ENCODE results near the gene TEKTIP1.

The TEKTIP1 gene

DNA sequence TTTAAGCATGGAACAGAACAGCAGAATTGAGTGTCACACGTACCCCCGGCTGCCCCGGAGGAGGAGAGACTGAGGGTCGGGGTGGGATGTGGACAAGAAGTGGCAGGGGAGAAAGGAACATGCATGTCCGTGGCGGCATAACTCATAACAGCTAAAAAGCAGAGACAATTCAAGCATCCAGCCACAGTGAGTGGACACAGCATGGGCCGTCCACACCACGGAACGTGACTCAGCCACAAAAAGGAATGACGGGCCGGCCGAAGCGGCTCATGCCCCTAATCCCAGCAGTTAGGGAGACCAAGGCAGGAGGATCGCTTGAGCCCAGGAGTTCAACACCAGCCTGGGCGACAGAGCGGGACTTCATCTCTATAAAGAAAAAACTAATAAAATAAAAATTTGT is 46.1 kb upstream of the TEKTIP1 start:
- Histone ChIP-seq H3K36me3 (ENCODE audit: insufficient read depth, low read length) (peaks cover 5% of the 10 kb centered on the region; the same call in 1 of the 2 replicates), H3K27me3 (ENCODE audit: insufficient read depth, low read length, poor library complexity, severe bottlenecking) (no peaks in the 10 kb centered on the region), H3K9me3 (ENCODE audit: insufficient read depth, low read depth, low read length) (no peaks in the 10 kb centered on the region), H3K4me3 (ENCODE audit: low read length, poor library complexity, severe bottlenecking) (no peak overlapping the region), H2AFZ (ENCODE audit: low read length) (no peak overlapping the region), H3F3A (ENCODE audit: low read depth) (no peaks in the 10 kb centered on the region), H3K4me2 (ENCODE audit: low read depth, low read length, poor library complexity, severe bottlenecking) (no peak overlapping the region), H3K9me2 (replicated peaks; ENCODE audit: low read depth, low read length) (no peaks in the 10 kb centered on the region), H4K20me1 (ENCODE audit: insufficient read depth, low read length, poor library complexity, severe bottlenecking) (no peaks in the 10 kb centered on the region), H3K9ac (ENCODE audit: low read depth, low read length, poor library complexity, severe bottlenecking) (no peak overlapping the region), H3K4me1 (ENCODE audit: insufficient read depth, low read length, poor library complexity, severe bottlenecking) (no peaks in the 10 kb centered on the region), H3K79me2 (ENCODE audit: insufficient read depth, low read length) (peaks cover 3% of the 10 kb centered on the region; the same call in 1 of the 2 replicates)
- TF ChIP-seq EZH2phosphoT487 (IDR thresholded peaks at IDR 0.05; ENCODE audit: borderline replicate concordance): no peak
- TF ChIP-seq, protein P1, sequence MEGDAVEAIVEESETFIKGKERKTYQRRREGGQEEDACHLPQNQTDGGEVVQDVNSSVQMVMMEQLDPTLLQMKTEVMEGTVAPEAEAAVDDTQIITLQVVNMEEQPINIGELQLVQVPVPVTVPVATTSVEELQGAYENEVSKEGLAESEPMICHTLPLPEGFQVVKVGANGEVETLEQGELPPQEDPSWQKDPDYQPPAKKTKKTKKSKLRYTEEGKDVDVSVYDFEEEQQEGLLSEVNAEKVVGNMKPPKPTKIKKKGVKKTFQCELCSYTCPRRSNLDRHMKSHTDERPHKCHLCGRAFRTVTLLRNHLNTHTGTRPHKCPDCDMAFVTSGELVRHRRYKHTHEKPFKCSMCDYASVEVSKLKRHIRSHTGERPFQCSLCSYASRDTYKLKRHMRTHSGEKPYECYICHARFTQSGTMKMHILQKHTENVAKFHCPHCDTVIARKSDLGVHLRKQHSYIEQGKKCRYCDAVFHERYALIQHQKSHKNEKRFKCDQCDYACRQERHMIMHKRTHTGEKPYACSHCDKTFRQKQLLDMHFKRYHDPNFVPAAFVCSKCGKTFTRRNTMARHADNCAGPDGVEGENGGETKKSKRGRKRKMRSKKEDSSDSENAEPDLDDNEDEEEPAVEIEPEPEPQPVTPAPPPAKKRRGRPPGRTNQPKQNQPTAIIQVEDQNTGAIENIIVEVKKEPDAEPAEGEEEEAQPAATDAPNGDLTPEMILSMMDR (conservative IDR thresholded peaks at IDR 0.05; ENCODE audit: low read length): no peak

GRCh38 chr19:3493651-3494050 is 45.3 kb upstream of the TEKTIP1 start:
- Histone ChIP-seq H3K9me3 (ENCODE audit: insufficient read depth, low read depth, low read length) (no peaks in the 10 kb centered on the region), H2AFZ (ENCODE audit: low read length) (no peak overlapping the region), H3K4me2 (ENCODE audit: low read depth, low read length, poor library complexity, severe bottlenecking) (no peak overlapping the region), H4K20me1 (ENCODE audit: insufficient read depth, low read length, poor library complexity, severe bottlenecking) (no peaks in the 10 kb centered on the region), H3K9ac (ENCODE audit: low read depth, low read length, poor library complexity, severe bottlenecking) (no peak overlapping the region), H3F3A (ENCODE audit: low read depth) (no peaks in the 10 kb centered on the region), H3K36me3 (ENCODE audit: insufficient read depth, low read length) (peaks cover 5% of the 10 kb centered on the region; the same call in 1 of the 2 replicates), H3K9me2 (replicated peaks; ENCODE audit: low read depth, low read length) (no peaks in the 10 kb centered on the region), H3K79me2 (ENCODE audit: insufficient read depth, low read length) (peaks cover 4% of the 10 kb centered on the region), H3K27me3 (ENCODE audit: insufficient read depth, low read length, poor library complexity, severe bottlenecking) (no peaks in the 10 kb centered on the region), H3K4me3 (ENCODE audit: low read length, poor library complexity, severe bottlenecking) (no peak overlapping the region), H3K4me1 (ENCODE audit: insufficient read depth, low read length, poor library complexity, severe bottlenecking) (no peaks in the 10 kb centered on the region)
- TF ChIP-seq, protein P1 (conservative IDR thresholded peaks at IDR 0.05; ENCODE audit: low read length): no peak
- TF ChIP-seq EZH2phosphoT487 (IDR thresholded peaks at IDR 0.05; ENCODE audit: borderline replicate concordance): no peak

DNA sequence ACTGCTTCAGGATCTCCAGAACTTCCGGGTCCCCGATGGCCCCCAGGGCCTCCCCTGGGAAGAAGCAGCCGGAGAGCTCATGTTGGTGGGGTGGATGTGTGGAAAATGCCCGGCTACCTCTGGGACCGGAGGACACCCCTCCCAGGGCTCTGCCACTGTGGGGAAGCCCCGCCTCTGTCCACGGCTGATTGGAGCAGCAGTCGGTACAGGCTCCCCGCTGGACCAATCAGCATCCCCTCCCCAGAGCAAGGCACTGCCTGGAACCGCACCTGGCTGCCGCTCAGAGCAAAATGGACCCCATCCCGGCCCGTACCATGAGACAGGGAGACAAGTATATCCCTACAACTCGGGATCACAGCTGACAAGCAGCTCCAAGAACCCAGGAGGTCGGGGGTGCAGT is 44.9 kb upstream of the TEKTIP1 start:
- Histone ChIP-seq H3F3A (ENCODE audit: low read depth) (no peaks in the 10 kb centered on the region), H3K4me3 (ENCODE audit: low read length, poor library complexity, severe bottlenecking) (no peak overlapping the region), H2AFZ (ENCODE audit: low read length) (no peak overlapping the region), H3K9ac (ENCODE audit: low read depth, low read length, poor library complexity, severe bottlenecking) (no peak overlapping the region), H3K9me3 (ENCODE audit: insufficient read depth, low read depth, low read length) (no peaks in the 10 kb centered on the region), H3K36me3 (ENCODE audit: insufficient read depth, low read length) (peaks cover 5% of the 10 kb centered on the region; the same call in 1 of the 2 replicates), H3K27me3 (ENCODE audit: insufficient read depth, low read length, poor library complexity, severe bottlenecking) (no peaks in the 10 kb centered on the region), H3K4me1 (ENCODE audit: insufficient read depth, low read length, poor library complexity, severe bottlenecking) (peaks cover under 1% of the 10 kb centered on the region), H3K4me2 (ENCODE audit: low read depth, low read length, poor library complexity, severe bottlenecking) (no peak overlapping the region), H3K9me2 (replicated peaks; ENCODE audit: low read depth, low read length) (no peaks in the 10 kb centered on the region), H4K20me1 (ENCODE audit: insufficient read depth, low read length, poor library complexity, severe bottlenecking) (no peaks in the 10 kb centered on the region), H3K79me2 (ENCODE audit: insufficient read depth, low read length) (peaks cover 8% of the 10 kb centered on the region)
- TF ChIP-seq, protein P1 (conservative IDR thresholded peaks at IDR 0.05; ENCODE audit: low read length): no peak
- no peak for TF ChIP-seq EZH2phosphoT487 (IDR thresholded peaks at IDR 0.05; ENCODE audit: borderline replicate concordance)
